ENCODE results near the gene TUBB6.

- TF ChIP-seq CTCF (tag by site-specific recombination; IDR thresholded peaks at IDR 0.05) (no peak), ZNF501 (tag by site-specific recombination; IDR thresholded peaks at IDR 0.05) (no peak)
Measured at GRCh38 chr18:12334366-12334808, 26.3 kb downstream of the TUBB6 start.
